ENCODE measurements around the gene SLC15A5. TPM values are rescaled to one million over a fixed set of nuclear protein-coding genes. Genes with fewer than 3 reads are reported as not detected.

Gene SLC15A5
- total RNA-seq, 1 experiment from 2014 or later = not detected

DNA sequence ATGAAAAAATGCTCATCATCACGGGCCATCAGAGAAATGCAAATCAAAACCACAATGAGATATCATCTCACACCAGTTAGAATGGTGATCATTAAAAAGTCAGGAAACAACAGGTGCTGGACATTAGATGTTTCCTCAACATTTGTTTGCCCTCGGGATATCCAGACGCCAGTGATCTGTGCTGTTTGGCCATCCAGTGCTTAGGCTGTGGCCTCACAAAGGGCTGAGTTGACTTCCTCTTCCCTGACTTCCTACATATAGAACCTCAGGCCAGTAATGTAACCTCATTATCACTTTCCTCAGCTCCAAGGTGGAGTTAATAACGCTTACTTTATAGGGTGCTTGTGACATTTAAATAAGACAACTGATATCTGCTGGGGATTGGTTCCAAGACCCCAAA, 51.8 kb downstream of the SLC15A5 start:
- Histone ChIP-seq H3K36me3 (ENCODE audit: control insufficient read depth, insufficient read depth, low read length) (no peaks in the 10 kb centered on the region), H3K4me1 (ENCODE audit: control insufficient read depth, insufficient read depth, low read length) (no peaks in the 10 kb centered on the region), H3K27me3 (ENCODE audit: control insufficient read depth, insufficient read depth, low read length) (no peaks in the 10 kb centered on the region), H3K27ac (ENCODE audit: low read length) (no peak overlapping the region), H3K4me3 (ENCODE audit: low read depth in 2 of 2, low read length in 2 of 2) (no peak overlapping the region), H3K9me3 (ENCODE audit: control insufficient read depth, insufficient read depth, low read depth, low read length) (no peaks in the 10 kb centered on the region)
- intact Hi-C loops (cut with micrococcal nuclease; ENCODE audit: unreplicated experiment) = no loop called here
- TF ChIP-seq SIN3A (IDR thresholded peaks at IDR 0.05; ENCODE audit: borderline replicate concordance, insufficient read depth, low read depth, low read length) (no peak), TCF7L2 (IDR thresholded peaks at IDR 0.05; ENCODE audit: low read depth, low read length) (no peak), POLR2AphosphoS5 (IDR thresholded peaks at IDR 0.05; ENCODE audit: low read depth, low read length) (no peak)
- TF ChIP-seq, protein P1, sequence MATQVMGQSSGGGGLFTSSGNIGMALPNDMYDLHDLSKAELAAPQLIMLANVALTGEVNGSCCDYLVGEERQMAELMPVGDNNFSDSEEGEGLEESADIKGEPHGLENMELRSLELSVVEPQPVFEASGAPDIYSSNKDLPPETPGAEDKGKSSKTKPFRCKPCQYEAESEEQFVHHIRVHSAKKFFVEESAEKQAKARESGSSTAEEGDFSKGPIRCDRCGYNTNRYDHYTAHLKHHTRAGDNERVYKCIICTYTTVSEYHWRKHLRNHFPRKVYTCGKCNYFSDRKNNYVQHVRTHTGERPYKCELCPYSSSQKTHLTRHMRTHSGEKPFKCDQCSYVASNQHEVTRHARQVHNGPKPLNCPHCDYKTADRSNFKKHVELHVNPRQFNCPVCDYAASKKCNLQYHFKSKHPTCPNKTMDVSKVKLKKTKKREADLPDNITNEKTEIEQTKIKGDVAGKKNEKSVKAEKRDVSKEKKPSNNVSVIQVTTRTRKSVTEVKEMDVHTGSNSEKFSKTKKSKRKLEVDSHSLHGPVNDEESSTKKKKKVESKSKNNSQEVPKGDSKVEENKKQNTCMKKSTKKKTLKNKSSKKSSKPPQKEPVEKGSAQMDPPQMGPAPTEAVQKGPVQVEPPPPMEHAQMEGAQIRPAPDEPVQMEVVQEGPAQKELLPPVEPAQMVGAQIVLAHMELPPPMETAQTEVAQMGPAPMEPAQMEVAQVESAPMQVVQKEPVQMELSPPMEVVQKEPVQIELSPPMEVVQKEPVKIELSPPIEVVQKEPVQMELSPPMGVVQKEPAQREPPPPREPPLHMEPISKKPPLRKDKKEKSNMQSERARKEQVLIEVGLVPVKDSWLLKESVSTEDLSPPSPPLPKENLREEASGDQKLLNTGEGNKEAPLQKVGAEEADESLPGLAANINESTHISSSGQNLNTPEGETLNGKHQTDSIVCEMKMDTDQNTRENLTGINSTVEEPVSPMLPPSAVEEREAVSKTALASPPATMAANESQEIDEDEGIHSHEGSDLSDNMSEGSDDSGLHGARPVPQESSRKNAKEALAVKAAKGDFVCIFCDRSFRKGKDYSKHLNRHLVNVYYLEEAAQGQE (IDR thresholded peaks at IDR 0.05; ENCODE audit: insufficient read depth in 1 of 2, low read depth in 2 of 2, low read length in 1 of 2) = no peak
- TF ChIP-seq, protein P2, sequence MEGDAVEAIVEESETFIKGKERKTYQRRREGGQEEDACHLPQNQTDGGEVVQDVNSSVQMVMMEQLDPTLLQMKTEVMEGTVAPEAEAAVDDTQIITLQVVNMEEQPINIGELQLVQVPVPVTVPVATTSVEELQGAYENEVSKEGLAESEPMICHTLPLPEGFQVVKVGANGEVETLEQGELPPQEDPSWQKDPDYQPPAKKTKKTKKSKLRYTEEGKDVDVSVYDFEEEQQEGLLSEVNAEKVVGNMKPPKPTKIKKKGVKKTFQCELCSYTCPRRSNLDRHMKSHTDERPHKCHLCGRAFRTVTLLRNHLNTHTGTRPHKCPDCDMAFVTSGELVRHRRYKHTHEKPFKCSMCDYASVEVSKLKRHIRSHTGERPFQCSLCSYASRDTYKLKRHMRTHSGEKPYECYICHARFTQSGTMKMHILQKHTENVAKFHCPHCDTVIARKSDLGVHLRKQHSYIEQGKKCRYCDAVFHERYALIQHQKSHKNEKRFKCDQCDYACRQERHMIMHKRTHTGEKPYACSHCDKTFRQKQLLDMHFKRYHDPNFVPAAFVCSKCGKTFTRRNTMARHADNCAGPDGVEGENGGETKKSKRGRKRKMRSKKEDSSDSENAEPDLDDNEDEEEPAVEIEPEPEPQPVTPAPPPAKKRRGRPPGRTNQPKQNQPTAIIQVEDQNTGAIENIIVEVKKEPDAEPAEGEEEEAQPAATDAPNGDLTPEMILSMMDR (IDR thresholded peaks at IDR 0.05) = no peak
- in situ Hi-C loops (cut with HindIII; ENCODE audit: low pct_unique_long_range_greater_than_20kb, low sequenced_read_pairs) = no loop called here
- BruUV-seq (replicated peaks) = no TSS peak
- ATAC-seq (no peak), DNase-seq (ENCODE audit: low read depth, low spot score) (no peak)
- ChIA-PET CTCF (no interaction called here), POLR2A (no interaction called here)

DNA sequence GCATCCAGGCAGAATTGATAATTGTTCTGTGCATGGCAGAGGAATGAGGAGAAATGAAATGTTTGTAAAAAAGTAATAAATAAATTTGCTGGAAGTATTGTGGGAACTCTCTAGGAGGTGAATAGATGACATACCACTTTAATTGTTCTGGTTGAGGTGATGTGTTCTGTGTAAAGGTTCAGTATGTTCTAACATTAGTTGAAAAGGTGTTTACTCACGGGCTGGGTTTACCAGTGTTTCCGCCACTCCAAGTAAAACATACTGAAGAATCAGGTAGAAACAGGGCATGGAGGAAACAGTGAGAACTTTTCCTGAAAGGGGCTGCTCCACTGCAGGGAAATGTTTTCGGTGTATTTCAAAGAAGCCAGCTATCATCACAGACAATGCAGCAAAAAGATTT, 53.3 kb downstream of the SLC15A5 start:
- Histone ChIP-seq H3K36me3 (ENCODE audit: control insufficient read depth, insufficient read depth, low read length) (no peaks in the 10 kb centered on the region), H3K4me3 (ENCODE audit: low read depth in 2 of 2, low read length in 2 of 2) (no peak overlapping the region), H3K27ac (ENCODE audit: low read length) (no peak overlapping the region), H3K4me1 (ENCODE audit: control insufficient read depth, insufficient read depth, low read length) (no peaks in the 10 kb centered on the region), H3K9me3 (ENCODE audit: control insufficient read depth, insufficient read depth, low read depth, low read length) (no peaks in the 10 kb centered on the region), H3K27me3 (ENCODE audit: control insufficient read depth, insufficient read depth, low read length) (no peaks in the 10 kb centered on the region)
- POLR2A ChIA-PET = no interaction called here
- ATAC-seq (no peak), DNase-seq (ENCODE audit: low read depth, low spot score) (no peak)
- no peak for TF ChIP-seq SIN3A (IDR thresholded peaks at IDR 0.05; ENCODE audit: borderline replicate concordance, insufficient read depth, low read depth, low read length)
- TF ChIP-seq, protein P2 (IDR thresholded peaks at IDR 0.05) = no peak
- TF ChIP-seq TCF7L2 (IDR thresholded peaks at IDR 0.05; ENCODE audit: low read depth, low read length) = no peak
- TF ChIP-seq, protein P1 (IDR thresholded peaks at IDR 0.05; ENCODE audit: insufficient read depth in 1 of 2, low read depth in 2 of 2, low read length in 1 of 2) = no peak
- TF ChIP-seq POLR2AphosphoS5 (IDR thresholded peaks at IDR 0.05; ENCODE audit: low read depth, low read length) = no peak
- CTCF ChIA-PET = no interaction called here
- BruUV-seq (replicated peaks) = no TSS peak
- in situ Hi-C loops (cut with HindIII; ENCODE audit: low pct_unique_long_range_greater_than_20kb, low sequenced_read_pairs) (no loop called here), intact Hi-C loops (cut with micrococcal nuclease; ENCODE audit: unreplicated experiment) (no loop called here)
